Activated CD4-positive, alpha-beta T cell treated with anti-CD3 and anti-CD28 coated beads, Interleukin-2, amount 50 U/mL, for 16 hours (primary cell): ENCODE data around the gene RASA4.
"Not testable (repeated sequence)": the region's sequence is repeated elsewhere in the genome, so short reads cannot be mapped to it uniquely, and the experiment has no call there.

Experiments used
- DNase-seq: peaks from one replicate; pipeline ENCODE4 v3.0.0-alpha.2; 2020

The RASA4 gene

DNA sequence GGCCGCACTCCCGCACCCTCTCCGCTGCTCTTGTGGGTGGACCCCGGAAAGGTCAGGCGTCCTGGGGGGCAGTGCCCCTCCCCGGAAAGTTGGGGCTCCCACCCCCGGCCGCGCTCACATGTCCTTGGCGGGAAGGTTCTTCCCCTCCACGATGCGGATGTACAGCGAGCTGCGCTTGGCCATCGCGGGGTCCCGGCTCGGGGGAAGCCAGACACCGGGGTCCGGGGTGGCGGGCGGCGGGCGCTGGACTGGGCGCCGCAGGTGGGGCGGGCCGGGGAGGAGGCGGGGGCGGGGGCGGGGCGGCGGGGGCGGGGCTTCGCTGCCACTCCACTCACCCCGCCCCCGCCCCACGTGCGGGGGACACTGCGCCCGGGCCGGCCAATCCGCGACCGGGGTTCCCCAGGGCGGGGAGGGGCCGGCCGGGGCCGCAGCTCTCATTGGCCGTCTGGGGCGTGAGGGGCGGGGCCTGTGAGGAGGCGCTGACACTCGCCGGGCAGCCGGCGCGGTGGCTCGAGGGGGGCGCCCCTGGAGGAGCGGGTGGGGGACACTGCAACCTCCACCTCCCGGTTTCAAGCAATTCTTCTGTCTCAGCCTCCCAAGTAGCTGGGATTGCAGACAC is at the start of gene RASA4:
RASA4 (minus strand) TSS at position 250 of the 619 bp plus-strand sequence; CDS start at position 183, 67 bp downstream.
- not testable (repeated sequence) for DNase-seq

DNA sequence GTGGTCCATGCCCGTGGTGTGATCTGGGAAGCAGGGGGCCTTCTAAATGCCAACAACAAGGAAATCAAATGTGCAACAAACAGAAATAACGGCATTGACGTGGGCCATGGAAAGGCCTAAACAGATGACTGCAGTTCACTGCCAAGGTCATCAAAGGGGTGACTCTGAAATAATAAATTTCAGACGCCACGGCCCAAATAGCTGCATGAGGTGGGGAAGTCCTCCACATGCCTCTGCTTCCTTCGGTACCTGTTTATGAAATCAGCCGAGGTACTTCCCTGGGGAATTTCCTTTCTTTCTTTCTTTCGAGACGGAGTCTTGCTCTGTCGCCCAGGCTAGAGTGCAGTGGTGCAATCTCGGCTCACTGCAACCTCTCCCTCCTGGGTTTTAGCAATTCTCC is 48.2 kb upstream of the RASA4 start:
- DNase-seq, result not testable (repeated sequence)

DNA sequence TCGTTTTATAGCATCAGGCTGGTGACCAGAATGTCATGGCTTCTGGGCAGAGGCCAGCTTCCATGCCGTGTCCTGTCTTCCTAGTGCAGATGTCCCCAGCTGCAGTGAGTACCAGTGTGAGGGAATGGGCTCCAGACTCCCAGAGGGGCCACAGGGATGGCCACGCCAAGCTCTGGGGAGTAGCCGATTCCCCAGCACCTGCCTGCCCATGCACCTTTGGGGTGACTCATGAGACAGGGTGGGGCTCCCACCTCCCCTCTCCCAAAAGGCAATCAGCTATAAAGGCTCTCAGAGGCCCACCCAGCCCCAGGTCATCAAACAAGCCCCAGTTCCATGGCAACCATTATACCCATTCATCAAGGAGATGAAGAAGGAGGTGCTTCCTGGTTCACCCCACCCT is 33.4 kb upstream of the RASA4 start, which contains the start of gene SPDYE2B:
SPDYE2B (plus strand) TSS at position 396 of the 400 bp plus-strand sequence. CDS start 2,030 bp downstream, outside the sequence.
- DNase-seq, result not testable (repeated sequence)

DNA sequence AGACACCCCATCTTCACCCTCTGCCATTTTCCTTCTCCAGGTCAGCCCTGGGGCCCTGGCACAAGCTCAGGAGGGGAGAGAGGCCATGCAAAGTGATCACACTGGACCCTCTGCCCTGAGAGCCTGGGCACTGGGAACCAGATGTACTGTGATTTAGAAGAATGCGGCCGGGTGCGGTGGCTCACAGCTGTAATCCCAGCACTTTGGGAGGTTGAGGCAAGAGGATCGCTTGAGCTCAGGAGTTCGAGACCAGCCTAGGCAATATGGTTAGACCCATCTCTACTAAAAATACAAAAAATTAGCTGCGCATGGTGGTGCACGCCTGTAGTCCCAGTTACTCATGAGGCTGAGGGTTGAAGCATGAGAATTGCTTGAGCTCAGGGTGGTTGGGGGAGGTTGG is 31.3 kb upstream of the RASA4 start:
- not testable (repeated sequence) for DNase-seq

DNA sequence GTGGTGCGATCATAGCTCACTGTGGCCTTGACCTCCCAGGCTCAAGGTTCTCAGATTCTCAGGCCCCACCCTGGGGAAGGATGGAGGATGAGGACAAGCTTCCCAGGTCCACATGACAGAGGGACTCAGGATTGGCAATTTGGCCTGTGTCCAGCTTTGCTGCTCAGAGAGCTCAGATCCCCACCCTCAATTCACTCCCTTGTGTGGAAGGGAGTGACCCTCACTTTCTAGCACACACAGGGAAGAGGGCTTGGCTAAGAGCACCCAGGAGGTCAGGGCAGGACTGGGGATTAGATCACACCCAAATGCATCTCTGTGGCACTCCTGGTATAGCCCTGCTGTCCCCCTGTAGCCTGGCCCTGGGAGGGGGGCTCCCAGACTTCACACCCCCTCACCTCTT is 26.8 kb upstream of the RASA4 start:
- not testable (repeated sequence) for DNase-seq

DNA sequence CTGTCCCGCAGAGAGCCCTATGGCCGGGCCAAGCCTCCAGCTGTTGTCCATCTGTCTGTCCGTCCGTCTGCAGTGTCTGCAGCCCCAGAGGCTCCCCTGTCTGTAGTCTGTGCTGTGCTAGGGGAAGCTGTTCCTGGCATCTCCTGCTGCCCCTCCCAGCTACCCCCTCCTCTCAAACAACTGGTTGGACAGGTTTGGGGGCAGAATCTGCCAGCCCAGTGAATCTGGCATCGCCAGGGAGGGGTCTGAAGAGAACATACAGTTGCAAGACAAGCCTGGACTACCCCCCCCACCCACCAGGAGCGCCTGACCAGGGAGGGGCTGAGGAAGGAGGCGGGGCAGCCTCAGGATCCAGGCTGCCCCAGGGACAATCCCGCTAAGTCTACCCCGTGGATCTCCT is 26.1 kb upstream of the RASA4 start, which contains the start of gene UPK3BL1:
UPK3BL1 (minus strand) TSS at position 101 of the 400 bp plus-strand sequence; CDS start at position 51, 50 bp downstream.
- not testable (repeated sequence) for DNase-seq

DNA sequence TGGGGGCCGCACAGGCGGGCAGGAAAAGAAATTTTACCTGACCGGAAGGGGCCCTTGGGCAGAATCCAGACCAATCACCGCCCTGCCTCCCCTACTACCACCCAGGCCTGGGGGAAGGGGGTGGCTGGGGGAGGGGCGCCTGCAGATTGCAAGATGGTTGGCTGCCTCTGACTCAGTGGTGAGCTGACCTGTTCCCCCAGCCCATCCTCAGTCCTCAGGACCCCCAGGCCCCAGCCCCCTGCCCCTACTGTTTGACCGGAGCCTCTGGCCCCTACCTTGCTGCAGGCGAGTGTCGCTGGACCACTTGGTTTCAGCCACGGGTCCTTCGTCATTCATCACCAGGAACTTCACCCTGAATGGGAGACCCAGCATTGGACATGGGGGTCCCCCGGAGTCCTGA is 22.3 kb upstream of the RASA4 start:
- not testable (repeated sequence) for DNase-seq

DNA sequence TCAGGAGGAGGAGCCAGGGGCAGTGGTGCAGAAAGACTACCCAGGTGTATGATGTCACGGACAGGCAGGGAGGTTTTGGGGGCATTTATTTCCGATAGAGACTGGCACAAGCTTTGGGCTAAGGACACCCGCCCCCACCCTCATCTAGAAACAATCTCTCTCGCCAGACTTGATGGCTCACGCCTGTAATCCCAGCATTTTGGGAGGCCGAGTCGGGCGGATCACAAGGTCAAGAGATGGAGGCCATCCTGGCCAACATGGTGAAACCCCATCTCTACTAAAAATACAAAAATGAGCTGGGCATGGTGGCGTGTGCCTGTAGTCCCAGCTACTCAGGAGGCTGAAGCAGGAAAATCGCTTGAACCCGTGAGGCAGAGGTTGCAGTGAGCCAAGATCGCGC is 20.4 kb upstream of the RASA4 start:
- DNase-seq, result not testable (repeated sequence)

DNA sequence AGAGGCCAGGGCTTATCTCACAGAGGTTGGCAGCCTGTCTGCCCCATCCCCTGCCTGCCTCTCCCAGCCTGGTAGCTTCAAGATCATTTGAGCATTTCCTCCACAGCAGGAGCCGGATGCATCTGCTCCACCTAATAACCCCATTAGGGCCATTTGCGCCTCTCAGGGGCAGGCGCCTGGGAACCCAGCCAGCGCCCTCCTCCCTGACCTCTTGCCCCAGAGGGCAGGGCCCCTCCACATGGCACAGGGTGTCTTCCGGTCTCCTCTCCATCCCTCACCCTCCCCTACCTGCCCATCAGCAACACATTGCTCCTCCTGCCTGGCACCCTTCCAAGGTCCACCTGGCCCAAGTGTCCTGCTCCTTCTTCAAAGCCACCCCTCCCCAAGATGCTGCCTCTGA is 18.8 kb upstream of the RASA4 start:
- DNase-seq, result not testable (repeated sequence)

DNA sequence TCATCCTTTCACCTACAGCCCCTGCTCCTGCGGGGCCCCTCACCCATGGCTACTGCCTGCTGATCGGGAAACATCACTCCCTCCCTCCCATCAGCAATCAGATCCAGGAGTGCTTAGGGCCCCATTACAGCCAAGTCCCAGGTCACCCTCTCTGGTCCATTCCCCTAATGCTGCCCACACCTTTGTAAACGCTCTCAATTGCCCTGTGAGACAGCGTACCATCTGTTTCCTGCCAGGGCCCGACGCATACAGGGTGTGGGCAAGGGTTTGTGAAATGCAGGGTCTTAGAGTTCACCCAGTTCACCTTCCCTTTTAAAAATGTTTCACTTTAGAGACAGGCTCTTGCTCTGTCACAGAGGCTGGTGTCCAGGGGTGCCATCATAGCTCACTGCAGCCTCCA is 17.7 kb upstream of the RASA4 start:
- not testable (repeated sequence) for DNase-seq

DNA sequence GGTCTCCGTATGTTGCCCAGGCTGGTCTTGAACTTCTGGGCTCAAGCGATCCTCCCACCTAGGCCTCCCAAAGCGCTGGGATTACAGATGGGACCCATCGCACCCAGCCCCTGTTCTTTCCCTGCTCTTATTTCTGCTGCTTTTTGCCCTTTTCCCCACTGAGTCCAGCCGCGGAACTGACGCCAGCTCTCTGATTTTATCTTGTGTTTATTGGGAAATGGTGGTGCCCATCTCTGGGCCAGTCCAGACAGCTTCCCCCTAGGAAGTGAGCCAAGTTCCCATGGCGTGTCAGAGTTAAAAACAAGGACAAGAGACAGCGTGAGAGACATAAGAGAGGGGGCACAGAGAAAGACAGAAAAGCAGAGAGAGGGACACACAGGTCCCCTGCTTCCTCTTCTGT is 14.1 kb upstream of the RASA4 start:
- DNase-seq, result not testable (repeated sequence)

DNA sequence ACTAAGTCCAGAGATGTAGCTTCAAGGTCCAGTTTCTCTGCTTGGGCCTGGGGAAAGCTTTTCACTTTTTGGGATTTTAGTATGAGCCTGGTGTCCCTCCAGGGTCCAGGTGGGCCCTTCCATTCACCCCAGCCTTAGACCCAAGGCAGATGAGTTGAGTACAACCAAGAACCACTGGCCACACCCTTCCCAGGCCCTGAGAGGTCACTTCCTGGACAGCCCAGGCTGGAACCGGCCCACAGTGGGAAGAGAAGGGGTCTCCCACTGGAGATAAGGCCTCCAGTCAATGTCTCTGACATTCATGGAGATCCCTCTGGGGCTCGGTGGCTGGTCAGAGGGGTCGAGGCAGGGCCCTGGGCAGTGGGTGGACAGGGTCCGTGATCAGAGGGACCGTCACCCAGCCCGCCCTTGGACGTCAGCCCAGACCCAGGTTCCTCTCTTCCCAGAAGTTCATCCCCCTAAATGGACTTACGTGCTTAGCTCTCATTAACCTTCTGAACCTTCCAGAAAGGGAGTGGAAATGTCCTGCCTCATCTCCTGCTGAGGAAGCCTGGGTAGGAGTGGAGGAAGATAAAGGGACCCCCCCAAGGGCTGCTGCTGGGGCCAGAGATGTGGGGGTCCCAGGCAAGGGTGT is 10.8 kb upstream of the RASA4 start:
- DNase-seq, result not testable (repeated sequence)

DNA sequence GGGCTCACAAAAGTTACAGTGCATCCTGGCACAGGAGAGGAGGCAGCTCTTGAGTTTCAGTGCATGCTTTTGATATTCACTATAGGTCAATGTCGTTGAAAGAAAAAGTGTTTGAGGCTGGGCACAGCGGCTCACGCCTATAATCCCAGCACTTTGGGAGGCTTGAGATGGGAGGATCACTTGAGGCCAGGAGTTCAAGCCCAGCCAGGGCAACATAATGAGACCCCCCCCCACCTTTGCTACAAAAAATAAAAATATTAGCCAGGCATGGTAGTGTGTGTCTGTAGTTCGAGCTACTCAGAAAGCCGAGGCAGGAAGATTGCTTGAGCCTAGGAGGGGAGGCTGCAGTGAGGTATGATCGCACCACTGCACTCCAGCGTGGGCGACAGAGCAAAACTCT is 1.6 kb upstream of the RASA4 start:
- not testable (repeated sequence) for DNase-seq

DNA sequence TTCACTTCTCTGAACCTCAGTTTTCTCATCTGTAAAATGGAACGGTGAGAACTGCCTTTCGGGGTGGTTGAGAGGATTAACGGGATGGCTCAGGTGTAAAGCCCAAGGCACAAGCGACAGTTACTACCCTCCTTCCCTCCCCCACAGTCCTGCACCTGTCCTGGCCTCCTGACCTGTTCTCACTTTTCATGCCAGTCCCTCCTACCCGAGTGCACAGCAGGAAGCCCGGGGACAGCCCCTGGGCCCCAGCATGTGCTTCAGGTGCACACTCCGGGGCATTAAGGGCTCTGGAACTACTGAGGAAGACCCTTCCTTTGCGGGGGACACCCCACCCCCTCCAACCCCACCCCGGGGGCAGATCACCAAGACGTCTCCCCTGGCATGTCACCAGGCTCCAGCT is 626 bp downstream of the RASA4 start:
- not testable (repeated sequence) for DNase-seq

DNA sequence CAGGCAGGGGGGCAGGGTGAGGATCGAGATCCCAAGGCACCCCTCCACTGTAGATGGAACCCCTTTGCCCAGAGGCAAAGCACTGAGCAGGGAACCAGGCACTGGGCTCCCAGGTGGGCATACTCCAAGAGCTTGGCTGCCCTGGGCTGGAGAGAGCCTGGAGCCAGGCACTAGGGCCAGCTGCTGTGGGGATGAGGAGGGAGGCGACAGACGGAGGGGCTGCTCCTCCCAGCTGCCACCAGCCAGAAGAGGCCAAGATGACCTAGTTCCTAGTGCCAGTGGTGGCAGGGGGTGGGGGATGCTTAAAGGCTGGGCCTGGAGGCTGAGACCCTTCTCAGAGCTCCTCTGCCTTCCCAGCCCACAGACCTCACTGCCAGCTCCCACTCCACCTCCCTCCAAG is 1.7 kb downstream of the RASA4 start:
- not testable (repeated sequence) for DNase-seq

DNA sequence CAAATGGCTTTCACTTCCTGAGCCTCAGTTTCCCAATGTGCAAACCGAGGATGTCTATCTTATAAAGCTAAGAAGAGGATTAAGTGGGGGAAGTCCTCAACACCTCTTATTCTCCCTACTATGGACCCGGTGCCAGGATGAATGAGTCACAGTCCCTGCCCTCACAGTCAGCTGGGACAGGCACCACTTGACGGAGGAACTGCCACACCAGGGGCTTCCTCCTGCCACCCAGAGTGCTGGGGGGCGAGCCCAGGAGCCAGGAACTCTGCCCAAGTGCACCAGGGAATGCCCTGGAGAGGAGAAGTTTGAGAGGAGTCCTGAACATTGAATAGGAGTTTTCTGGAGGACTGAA is 2.2 kb downstream of the RASA4 start:
- not testable (repeated sequence) for DNase-seq

DNA sequence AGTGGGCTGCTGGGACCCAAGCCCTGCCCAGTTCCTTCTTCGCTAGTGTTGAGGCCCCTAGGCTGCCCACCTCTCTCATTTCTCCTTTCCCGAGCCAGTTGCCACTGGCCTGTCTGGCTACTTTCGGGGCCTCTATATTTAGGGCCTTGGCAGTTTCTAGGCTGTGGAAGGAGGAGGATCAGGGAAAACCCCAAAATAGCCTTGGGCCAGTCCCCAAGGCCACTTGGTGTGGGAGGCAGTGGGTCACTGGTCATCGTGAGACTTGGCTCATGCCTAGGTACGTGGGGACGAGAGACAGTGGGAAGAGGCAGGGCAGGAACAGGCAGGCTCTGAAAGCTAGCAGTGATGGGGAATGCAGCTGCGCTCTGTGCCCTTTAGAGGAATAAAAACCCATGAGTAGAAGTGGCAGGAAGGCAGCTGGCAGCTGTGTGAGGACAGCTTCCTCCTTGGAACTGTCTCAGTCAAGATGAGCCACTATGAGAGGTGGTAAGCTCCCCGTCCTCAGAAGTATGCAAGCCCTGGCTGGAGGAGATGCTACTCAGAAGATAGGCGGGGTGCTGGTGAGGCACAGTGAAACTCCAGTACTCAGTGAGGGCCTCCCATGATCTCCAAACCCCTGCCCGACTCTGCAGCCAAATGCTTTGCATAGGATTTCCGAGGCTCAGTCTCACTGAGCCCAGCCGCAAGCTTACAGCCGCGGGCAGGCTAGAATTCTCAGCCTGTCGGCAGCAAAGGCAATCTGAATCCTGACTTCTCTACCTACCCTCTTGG is 2.8 kb downstream of the RASA4 start:
- not testable (repeated sequence) for DNase-seq

DNA sequence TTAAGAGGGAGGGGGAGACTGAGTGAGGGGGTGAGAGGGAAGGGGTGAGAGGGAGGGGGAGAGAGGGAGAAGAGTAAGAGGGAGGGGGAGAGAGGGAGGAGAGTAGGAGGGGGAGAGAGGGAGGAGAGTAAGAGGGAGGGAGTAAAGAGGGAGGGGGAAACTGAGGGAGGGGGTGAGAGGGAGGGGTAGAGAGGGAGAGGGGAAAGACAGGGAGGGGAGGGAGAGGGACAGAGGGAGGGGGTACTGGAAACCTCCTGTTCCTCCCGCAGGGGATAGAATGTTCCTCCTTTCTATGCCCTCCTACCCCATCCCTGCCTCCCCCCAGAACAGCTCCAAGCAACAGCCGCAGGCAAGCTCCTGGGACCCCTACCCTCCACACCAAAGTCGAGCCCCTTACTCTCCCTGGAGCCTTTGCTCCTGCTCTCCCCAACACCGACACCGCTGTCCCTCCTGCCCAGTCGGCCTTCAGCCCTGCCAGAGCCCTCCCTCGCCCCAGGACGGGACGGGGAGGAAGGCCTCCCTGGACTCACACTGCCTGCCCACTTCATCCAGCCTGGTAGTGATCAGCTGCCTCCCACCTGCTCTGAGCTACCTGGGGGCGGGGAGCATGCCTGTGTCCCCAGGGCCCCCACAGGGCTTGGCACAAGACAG is 4.8 kb downstream of the RASA4 start:
- DNase-seq, result not testable (repeated sequence)

DNA sequence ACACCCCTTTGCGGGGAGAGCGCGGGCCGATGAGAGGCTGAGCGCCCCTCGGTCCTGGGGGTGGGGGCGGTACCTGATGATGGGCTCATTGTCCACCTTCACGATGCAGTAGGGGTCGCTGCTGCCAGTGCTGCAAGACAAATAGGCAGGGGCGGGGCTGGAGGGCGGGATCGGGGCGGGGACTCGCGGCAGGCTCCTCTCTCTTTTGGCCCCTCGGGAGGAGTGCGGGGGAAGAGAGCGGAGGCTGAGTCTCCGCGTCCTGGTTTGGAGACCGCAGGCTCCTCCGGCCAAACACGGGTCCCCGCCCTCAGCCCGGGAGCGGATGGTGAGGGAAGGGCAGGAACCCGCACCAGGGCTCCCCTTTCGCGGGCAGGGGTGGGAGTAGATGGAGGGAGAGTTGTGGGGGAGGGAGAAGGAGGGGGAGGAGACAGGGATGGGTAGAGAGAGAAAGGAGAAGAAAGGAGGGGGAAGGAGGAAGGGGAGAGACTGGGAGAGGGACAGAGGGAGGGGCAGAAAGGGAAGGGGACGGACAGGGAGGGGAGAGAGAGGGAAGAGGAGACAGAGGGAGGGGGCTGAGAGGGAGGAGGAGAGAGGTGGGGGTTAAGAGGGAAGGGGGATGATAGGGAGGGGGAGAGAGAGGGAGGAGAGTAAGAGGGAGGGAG is 5.4 kb downstream of the RASA4 start:
- DNase-seq, result not testable (repeated sequence)

DNA sequence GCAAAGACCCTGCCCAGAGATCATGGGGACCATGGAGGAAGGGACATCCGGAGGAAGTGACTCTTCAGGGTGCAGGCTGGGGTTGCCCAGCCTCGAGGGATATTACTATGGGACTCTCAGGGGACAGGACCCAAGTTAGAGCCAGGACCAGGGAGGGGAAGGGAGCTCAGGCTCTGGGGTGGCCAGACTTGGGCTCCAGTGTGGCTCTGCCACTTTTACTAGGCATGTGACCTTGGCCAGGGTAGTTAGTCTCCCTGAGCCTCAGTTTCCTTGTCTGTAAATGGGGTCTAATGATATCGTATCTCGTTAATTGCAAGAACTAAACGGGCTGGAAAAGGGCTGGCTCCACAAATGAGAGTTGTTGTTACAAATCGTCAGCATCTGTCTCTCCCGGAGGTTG is 6.1 kb downstream of the RASA4 start:
- not testable (repeated sequence) for DNase-seq

DNA sequence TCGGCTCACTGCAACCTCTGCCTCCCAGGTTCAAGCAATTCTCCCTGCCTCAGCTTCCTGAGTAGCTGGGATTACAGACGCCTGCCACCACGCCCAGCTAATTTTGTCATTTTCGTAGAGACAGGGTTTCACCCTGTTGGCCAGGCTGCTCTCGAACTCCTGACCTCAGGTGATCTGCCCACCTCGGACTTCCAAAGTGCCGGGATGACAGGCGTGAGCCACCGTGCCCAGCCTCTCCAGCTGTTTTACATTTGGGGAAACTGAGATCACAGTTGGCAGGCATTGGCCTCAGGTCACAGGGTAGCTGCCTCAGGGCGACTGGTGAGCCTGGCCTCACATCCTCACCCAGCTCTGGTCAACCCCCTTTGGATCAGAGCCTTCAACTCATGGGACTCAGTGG is 6.8 kb downstream of the RASA4 start:
- DNase-seq, result not testable (repeated sequence)

DNA sequence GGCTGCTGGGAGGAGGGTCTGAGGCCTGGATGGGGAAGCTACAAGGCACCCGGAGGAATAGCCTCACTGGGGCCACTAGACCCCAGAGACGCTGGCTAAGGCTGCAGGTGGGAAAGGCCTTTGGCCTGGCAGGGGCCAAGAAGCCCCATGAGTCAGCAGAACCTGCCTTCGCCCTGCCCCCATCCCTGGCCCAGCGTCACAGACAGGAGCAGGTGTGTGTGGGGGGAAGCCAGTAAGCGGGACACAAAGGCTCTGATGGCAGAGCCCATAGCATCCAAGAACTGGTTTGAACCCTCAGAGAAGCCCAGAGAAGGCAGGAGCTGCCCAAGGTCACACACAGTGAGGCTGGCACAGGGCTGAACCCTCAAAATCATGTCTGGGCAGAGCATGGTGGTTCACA is 9.7 kb downstream of the RASA4 start:
- DNase-seq, result not testable (repeated sequence)
